DOHH2 (cell line): ENCODE data around the gene OR4A15.

Experiments
- H3F3A ChIP-seq: fragments of 200-600 bp; sonication (generic), shearing (Covaris generic); 2 replicates; pipeline ENCODE4 v1.6.0; 2016; ENCODE audit warnings: antibody characterized with exemption, mild to moderate bottlenecking; ENCODE audit not compliant: control insufficient read depth, insufficient read depth
- H3K27ac ChIP-seq: fragments of 200-600 bp; sonication (generic); 2 replicates; pipeline ENCODE4 v1.5.1; 2014; ENCODE audit warnings: low read depth, mild to moderate bottlenecking, low read length, moderate library complexity
- H3K27me3 ChIP-seq: fragments of 200-600 bp; sonication (generic); 2 replicates; pipeline ENCODE4 v1.6.1; 2014; ENCODE audit warnings: mild to moderate bottlenecking, low read length, mixed read lengths; ENCODE audit not compliant: control insufficient read depth
- H3K36me3 ChIP-seq: fragments of 200-600 bp; sonication (generic); 2 replicates; pipeline ENCODE4 v1.6.1; 2014; ENCODE audit warnings: mild to moderate bottlenecking, low read length, moderate library complexity, mixed read lengths; ENCODE audit not compliant: control insufficient read depth
- H3K4me1 ChIP-seq: fragments of 200-600 bp; sonication (generic); 2 replicates; pipeline ENCODE4 v1.6.1; 2014; ENCODE audit warnings: mild to moderate bottlenecking, low read length, mixed read lengths; ENCODE audit not compliant: control insufficient read depth
- H3K4me2 ChIP-seq: fragments of 200-600 bp; sonication (generic); 2 replicates; pipeline ENCODE4 v1.6.0; 2014; ENCODE audit warnings: mild to moderate bottlenecking, low read length, moderate library complexity
- H3K4me3 ChIP-seq: fragments of 200-600 bp; sonication (generic); 2 replicates; pipeline ENCODE4 v1.5.1; 2014; ENCODE audit warnings: mild to moderate bottlenecking, low read length, mixed read lengths
- H3K79me2 ChIP-seq: fragments of 200-600 bp; sonication (generic); 2 replicates; pipeline ENCODE4 v1.6.1; 2014; ENCODE audit warnings: mild to moderate bottlenecking, low read length, mixed read lengths; ENCODE audit not compliant: control insufficient read depth
- H3K9me2 ChIP-seq: fragments of 200-600 bp; sonication (generic); replicated peaks from 2 replicates; pipeline ENCODE4 v1.6.1; 2014; ENCODE audit warnings: mild to moderate bottlenecking, low read length, mixed read lengths; ENCODE audit not compliant: control insufficient read depth
- H3K9me3 ChIP-seq: fragments of 200-600 bp; sonication (generic); 2 replicates; pipeline ENCODE4 v1.6.1; 2014; ENCODE audit warnings: antibody characterized with exemption, low read length, mixed read lengths; ENCODE audit not compliant: control insufficient read depth, insufficient read depth
- H4K20me1 ChIP-seq: fragments of 200-600 bp; sonication (generic); 2 replicates; pipeline ENCODE4 v1.6.0; 2014; ENCODE audit warnings: low read depth, mild to moderate bottlenecking, antibody characterized with exemption, low read length, moderate library complexity; ENCODE audit not compliant: control insufficient read depth, insufficient read depth
- CTCF ChIP-seq: fragments of 200-600 bp; sonication (generic); IDR thresholded peaks from one replicate; pipeline ENCODE4 v1.5.1; 2014; ENCODE audit warnings: antibody characterized with exemption, mild to moderate bottlenecking, low read depth, low read length; ENCODE audit not compliant: poor library complexity, severe bottlenecking
- EZH2phosphoT487 ChIP-seq: fragments of 200-600 bp; sonication (generic); IDR thresholded peaks from 2 replicates; pipeline ENCODE4 v1.6.1; 2017; ENCODE audit warnings: borderline replicate concordance, mild to moderate bottlenecking, antibody characterized with exemption, low read length, moderate library complexity, mixed read lengths

The OR4A15 gene

GRCh38 chr11:55345306-55345705, 22.5 kb upstream of the OR4A15 start:
- H3K9me2 ChIP-seq: no peaks in the 10 kb centered on the region
- H3K36me3 ChIP-seq: no peaks in the 10 kb centered on the region
- H3K4me2 ChIP-seq: no peak overlapping the region
- no peaks in the 10 kb centered on the region for H3K79me2 ChIP-seq
- H4K20me1 ChIP-seq: no peaks in the 10 kb centered on the region
- no peaks in the 10 kb centered on the region for H3K4me1 ChIP-seq
- no peaks in the 10 kb centered on the region for H3F3A ChIP-seq
- H3K4me3 ChIP-seq: no peak overlapping the region
- H3K9me3 ChIP-seq: no peaks in the 10 kb centered on the region
- H3K27me3 ChIP-seq: no peaks in the 10 kb centered on the region
- TF ChIP-seq CTCF (no peak), EZH2phosphoT487 (no peak)
- H3K27ac ChIP-seq: no peak overlapping the region

- Histone ChIP-seq H3K27me3 (no peaks in the 10 kb centered on the region), H3K36me3 (no peaks in the 10 kb centered on the region), H3K9me3 (no peaks in the 10 kb centered on the region), H3K27ac (no peak overlapping the region), H3K4me1 (no peaks in the 10 kb centered on the region), H3K9me2 (no peaks in the 10 kb centered on the region), H3F3A (no peaks in the 10 kb centered on the region), H3K4me2 (no peak overlapping the region), H3K79me2 (no peaks in the 10 kb centered on the region), H4K20me1 (no peaks in the 10 kb centered on the region), H3K4me3 (no peak overlapping the region)
- TF ChIP-seq CTCF (no peak), EZH2phosphoT487 (no peak)
Measured at GRCh38 chr11:55349032-55349431, 18.7 kb upstream of the OR4A15 start.

- Histone ChIP-seq H3K4me2 (no peak overlapping the region), H3K4me3 (no peak overlapping the region), H3K27ac (no peak overlapping the region), H3K4me1 (no peaks in the 10 kb centered on the region), H3K27me3 (no peaks in the 10 kb centered on the region), H4K20me1 (no peaks in the 10 kb centered on the region), H3K36me3 (no peaks in the 10 kb centered on the region), H3K9me3 (no peaks in the 10 kb centered on the region), H3F3A (no peaks in the 10 kb centered on the region), H3K9me2 (no peaks in the 10 kb centered on the region), H3K79me2 (no peaks in the 10 kb centered on the region)
- TF ChIP-seq EZH2phosphoT487 (no peak), CTCF (peak; percentile 47)
Measured at GRCh38 chr11:55357560-55358184, 10.1 kb upstream of the OR4A15 start.

- H3K4me2 ChIP-seq: no peak overlapping the region
- no peak overlapping the region for H3K27ac ChIP-seq
- no peaks in the 10 kb centered on the region for H4K20me1 ChIP-seq
- no peaks in the 10 kb centered on the region for H3K9me2 ChIP-seq
- H3K9me3 ChIP-seq: no peaks in the 10 kb centered on the region
- no peaks in the 10 kb centered on the region for H3K36me3 ChIP-seq
- H3K27me3 ChIP-seq: no peaks in the 10 kb centered on the region
- TF ChIP-seq CTCF (no peak), EZH2phosphoT487 (no peak)
- H3K4me3 ChIP-seq: no peak overlapping the region
- H3F3A ChIP-seq: no peaks in the 10 kb centered on the region
- no peaks in the 10 kb centered on the region for H3K79me2 ChIP-seq
- no peaks in the 10 kb centered on the region for H3K4me1 ChIP-seq
Measured at GRCh38 chr11:55401011-55401410, 33.2 kb downstream of the OR4A15 start.
